Activated CD4-positive, alpha-beta T cell treated with anti-CD3 and anti-CD28 coated beads for 1 hour (primary cell): Measurements from ENCODE around the gene RHBG.

Experiments used
- DNase-seq: peaks from one replicate; pipeline ENCODE4 v3.0.0-alpha.2; 2020

Gene RHBG

DNA sequence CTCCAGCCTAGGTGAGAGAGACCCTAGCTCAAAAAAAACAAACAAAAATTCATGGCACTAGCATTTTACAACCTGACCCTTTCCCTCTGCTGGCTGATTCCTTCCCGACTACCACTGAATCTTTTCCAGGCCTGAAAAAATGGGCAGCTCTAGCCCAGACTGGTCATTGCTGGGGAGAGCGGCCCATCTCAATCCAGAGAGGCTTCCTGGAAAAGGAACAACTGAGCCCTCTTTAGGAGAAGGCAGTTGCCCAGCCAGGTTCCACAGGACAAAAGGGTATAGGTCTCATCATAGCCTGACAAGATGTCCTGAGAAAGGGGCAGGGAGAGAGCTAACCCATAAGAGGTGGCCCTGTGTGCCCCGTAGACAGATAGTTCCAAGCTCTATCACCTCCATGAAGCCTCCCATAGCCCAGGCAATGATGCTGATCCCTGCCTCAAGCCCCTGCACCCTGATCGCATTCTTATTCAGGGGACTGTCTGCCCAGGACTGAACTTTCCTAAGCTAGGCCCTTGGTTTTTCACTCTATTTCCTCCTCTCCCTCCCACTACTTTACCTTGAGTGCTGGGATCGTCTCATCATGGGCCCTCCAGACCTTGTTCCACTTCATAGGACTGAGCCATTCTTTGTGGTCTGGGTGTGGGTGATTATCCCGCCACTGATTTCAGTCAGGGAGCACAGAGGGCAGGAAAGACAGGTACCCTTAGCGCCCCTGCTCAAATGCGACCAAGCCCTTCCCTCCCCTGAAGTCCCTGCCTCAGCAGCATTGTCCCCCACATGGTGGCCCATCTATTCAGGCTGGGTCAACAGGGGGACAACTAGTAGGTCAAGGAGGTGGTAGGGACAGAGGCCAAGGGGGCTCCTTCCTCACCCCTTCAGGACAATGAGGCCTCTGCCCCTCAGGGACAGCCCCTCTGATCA, 18.2 kb downstream of the RHBG start:
- DNase-seq, result no peak

DNA sequence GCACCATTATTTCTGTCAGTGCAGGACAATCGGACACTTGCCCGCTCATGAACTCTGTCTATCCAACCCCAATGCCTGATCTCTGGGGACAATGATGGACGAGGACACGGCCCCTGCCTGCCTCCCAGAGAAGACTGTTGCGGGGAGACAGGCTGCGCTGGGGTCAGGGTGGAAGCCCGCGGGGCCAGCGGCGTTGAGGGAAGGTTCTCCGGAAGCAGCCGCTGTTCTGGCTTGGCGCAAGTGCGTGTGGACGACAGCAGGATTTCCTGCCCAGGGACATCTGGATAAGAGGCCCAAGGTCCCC, 18.8 kb downstream of the RHBG start:
- no peak for DNase-seq

DNA sequence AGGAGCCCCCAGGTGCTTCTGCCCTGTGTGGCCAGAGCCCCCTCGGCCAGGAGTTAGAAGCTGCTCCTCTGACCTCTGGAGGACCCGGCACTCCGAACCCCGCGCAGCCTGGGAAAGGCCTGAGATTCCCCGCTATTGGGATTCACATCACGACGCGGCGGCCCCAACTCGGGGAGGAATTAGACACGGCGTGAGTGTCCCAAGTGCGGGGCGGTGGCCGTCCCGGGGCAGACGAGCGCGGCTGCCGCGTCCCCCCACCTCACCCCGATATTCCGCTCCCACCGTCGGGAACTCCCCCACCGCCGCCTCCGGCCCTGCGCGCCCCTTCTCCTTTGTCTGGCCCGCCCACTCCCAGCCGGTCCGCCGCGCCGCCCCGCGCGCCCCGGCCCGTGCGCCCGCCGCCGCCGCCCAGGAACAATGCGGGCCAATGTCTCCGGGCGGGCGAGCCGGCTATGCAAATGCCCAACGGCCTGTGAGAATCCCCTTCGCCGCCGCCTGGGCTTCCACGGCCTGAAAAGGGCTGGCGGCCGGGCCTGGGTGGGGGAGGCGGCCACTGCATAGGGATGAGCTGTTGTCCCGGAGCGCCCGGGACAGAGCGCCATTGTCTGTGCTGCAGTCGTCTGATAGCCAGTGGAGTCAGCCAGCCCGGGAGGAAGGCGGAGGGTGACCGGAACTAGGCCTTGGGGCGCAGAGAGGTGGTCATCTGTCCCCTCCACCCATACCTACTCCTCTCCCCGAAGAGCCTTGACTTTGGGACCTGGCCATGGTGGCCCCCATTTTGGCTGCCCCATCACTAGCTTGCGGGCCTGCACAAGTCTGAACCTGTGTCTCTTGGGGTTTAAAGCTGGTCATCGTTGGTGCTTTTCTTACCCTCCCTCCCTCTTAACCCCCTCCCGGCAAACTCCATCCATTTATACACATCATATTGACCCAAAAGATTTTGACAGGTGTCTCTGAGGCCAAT, 19.4 kb downstream of the RHBG start:
- DNase-seq, result no peak

DNA sequence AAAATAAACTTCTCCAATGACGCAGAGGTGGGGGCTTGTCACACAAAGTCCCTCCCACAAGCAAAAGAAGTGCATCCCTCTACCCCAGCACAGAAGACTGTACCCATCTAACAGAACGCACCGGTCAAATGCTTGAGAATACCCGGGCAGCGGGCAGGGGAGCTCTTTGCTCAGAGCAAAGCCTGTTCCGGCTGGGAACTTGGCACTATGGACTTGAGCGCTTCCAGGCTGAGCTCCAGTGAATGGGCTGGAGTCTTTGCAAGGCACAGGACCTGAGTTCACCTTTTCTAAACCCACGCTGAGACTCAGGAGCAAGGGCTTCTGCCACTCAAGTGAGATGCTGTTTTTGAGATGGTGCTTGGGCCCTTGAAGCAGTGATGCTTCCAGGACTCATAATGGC, 20.3 kb downstream of the RHBG start:
- DNase-seq, result no peak

- no peak for DNase-seq
Observed at GRCh38 chr1:156390469-156391365, 21.7 kb downstream of the RHBG start.

- DNase-seq, result no peak
Observed at GRCh38 chr1:156391366-156391677, 22.3 kb downstream of the RHBG start.

GRCh38 chr1:156391701-156392100, 22.7 kb downstream of the RHBG start:
- no peak for DNase-seq

DNA sequence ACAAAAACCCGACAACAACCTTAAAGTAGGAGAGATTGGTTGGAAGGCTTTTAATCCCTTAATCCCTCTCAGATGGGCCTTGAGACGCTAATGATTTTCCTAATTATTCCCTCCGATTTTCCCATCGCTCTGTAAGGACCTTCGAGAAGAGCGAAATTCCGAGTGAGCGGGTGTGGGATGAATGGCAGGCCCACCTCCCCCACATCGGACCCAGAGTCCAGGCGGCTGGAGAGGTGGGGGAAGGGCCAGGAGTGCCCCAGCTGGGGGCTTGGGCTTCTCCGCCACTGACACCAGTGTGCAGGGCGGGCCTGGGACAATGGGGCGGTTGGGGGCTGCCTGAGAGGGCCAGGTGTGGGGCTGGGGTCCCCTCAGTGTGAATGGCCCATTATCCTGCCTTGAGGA, 23.4 kb downstream of the RHBG start:
- DNase-seq, result no peak

GRCh38 chr1:156393095-156393494, 24.1 kb downstream of the RHBG start:
- DNase-seq, result no peak

- DNase-seq, result no peak
Observed at GRCh38 chr1:156394082-156394481, 25.1 kb downstream of the RHBG start.

DNA sequence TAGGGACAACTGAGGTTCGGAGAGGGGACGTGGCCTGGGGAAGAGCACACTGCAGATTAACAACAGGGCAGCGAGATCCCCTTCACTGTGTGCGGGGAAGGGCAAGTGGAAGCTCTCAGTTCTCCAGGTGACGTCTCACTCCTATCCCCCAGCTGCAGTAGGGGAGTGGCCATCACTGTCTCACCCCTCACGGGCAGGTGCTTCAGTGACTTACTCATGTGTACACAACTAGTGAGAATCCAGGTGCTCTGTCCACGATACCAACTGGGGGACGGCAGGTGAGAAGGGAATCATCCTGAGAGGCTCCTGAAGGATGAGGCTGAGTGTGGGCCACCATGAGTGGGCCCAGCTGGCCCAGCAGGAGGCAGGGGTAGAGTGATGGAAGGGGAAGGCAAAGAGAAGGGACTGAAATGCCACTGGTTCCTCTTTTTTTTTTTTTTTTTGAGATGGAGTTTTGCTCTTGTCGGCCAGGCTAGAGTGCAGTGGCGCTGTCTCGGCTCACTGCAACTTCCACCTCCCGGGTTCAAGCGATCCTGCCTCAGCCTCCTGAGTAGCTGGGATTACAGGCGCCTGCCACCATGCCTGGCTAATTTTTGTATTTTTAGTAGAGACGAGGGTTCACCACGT, 25.9 kb downstream of the RHBG start:
- DNase-seq, result no peak

- no peak for DNase-seq
Observed at GRCh38 chr1:156399355-156400125, 30.5 kb downstream of the RHBG start.

GRCh38 chr1:156400191-156400935, 31.4 kb downstream of the RHBG start:
- no peak for DNase-seq

- DNase-seq, result no peak
Observed at GRCh38 chr1:156401041-156401574, 32.1 kb downstream of the RHBG start.

DNA sequence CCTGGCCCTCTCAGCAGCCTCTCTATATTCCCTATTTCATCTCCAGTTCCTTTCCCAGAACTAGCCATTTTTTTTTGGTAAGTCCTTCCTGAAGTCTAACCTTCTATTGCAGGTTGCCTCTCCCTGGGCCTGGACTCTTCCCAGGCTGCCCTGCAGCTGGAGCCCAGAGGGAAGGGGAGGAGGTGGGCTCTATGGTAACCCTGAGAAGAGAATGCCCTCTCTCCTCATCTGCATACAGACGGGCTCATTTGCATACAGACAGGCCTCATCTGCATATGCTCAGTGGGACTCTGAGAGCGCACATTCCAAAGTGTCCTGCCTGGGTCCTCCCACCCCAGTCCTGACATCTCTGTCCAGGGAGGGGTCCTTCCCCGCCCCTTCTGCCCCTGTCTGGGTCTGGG, 32.7 kb downstream of the RHBG start:
- DNase-seq, result no peak

GRCh38 chr1:156402331-156403020, 33.5 kb downstream of the RHBG start:
- DNase-seq, result no peak

- DNase-seq, result no peak
Observed at GRCh38 chr1:156405670-156406069, 36.7 kb downstream of the RHBG start.

- DNase-seq, result no peak
Observed at GRCh38 chr1:156406251-156406650, 37.2 kb downstream of the RHBG start.

DNA sequence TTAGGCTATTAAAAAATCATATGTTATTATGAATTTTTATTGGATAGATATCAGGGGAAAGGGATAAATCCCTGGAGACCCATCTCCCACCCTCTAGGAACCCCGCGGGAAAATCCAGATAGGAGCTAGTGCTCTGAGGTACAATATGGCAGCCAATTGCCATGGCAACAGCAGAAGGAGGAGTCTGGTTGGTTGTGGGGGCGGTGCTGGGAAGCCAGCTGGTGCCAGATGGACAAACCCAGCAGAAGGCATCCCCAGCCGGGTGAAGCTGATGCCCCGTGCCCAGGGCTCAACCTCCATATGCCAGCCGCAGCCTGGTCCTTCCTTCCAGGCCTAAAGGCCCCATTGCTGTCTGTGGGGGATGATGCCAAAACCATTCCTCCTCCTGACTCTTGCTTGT, 38.3 kb downstream of the RHBG start:
- no peak for DNase-seq

GRCh38 chr1:156407760-156408159, 38.7 kb downstream of the RHBG start:
- no peak for DNase-seq
